Activated CD8-positive, alpha-beta memory T cell treated with anti-CD3 and anti-CD28 coated beads, Interleukin-2, amount 10 ng/mL, durations not matched to agents 7 days and 5 days (primary cell): ENCODE results near the gene KIF16B. TPM values are rescaled to one million over a fixed set of nuclear protein-coding genes. Genes with fewer than 3 reads are reported as not detected.
"Not testable (repeated sequence)": the region's sequence is repeated elsewhere in the genome, so short reads cannot be mapped to it uniquely, and the experiment has no call there.

Source experiments
- ATAC-seq: fragments of 150-1000 bp; cut with Tn5 transposase; one replicate; pipeline ENCODE4 v1.10.0; 2021; ENCODE audit warnings: moderate library complexity
- CTCF ChIA-PET: fragments of 350-600 bp; sonication (Branson Sonifier 250); formaldehyde crosslinking; loops from one replicate; lab custom pipeline; 2021; ENCODE audit warnings: antibody characterized with exemption; lab: Charles Lee
- DNase-seq: peaks from one replicate; pipeline ENCODE4 v3.0.0-alpha.2; 2020
- H3K27ac Mint-ChIP-seq: one replicate; pipeline ENCODE4 v1.8.0; 2021; ENCODE audit warnings: mild to moderate bottlenecking, mixed read lengths
- H3K27me3 Mint-ChIP-seq: one replicate; pipeline ENCODE4 v1.8.0; 2021; ENCODE audit warnings: mixed read lengths
- H3K36me3 Mint-ChIP-seq: one replicate; pipeline ENCODE4 v1.8.0; 2021; ENCODE audit warnings: mild to moderate bottlenecking, mixed read lengths
- H3K4me1 Mint-ChIP-seq: one replicate; pipeline ENCODE4 v1.8.0; 2021; ENCODE audit warnings: mixed read lengths
- H3K4me3 Mint-ChIP-seq: one replicate; pipeline ENCODE4 v1.8.0; 2021; ENCODE audit warnings: mild to moderate bottlenecking, moderate library complexity, mixed read lengths
- H3K9me3 Mint-ChIP-seq: one replicate; pipeline ENCODE4 v1.8.0; 2022; ENCODE audit warnings: low read depth, mixed read lengths
- total RNA-seq, 2 experiments: library from RNA; stranded (reverse); gene quantifications; one replicate each; pipeline ENCODE4 v1.2.3, GENCODE V29; 2021

The KIF16B gene
- total RNA-seq, 2 experiments from 2014 or later: 3.0 to 4.1 TPM

GRCh38 chr20:16244892-16245291, 328.4 kb downstream of the KIF16B start:
- CTCF ChIA-PET: interaction anchor here (0.6 kb wide), 2 partner anchors 10 to 61 kb away, joined by 3 read pairs; no protein-coding TSS in a partner anchor
- H3K27ac Mint-ChIP-seq: no peak overlapping the region
- H3K9me3 Mint-ChIP-seq: peaks cover 4% of the 10 kb centered on the region
- H3K4me1 Mint-ChIP-seq: no peaks in the 10 kb centered on the region
- H3K4me3 Mint-ChIP-seq: no peak overlapping the region
- DNase-seq: no peak
- ATAC-seq: no peak
- no peaks in the 10 kb centered on the region for H3K36me3 Mint-ChIP-seq
- H3K27me3 Mint-ChIP-seq: no peaks in the 10 kb centered on the region

GRCh38 chr20:16243470-16243869, 329.8 kb downstream of the KIF16B start:
- DNase-seq: no peak
- CTCF ChIA-PET: no interaction called here
- H3K9me3 Mint-ChIP-seq: peaks cover 6% of the 10 kb centered on the region
- no peaks in the 10 kb centered on the region for H3K36me3 Mint-ChIP-seq
- H3K4me1 Mint-ChIP-seq: no peaks in the 10 kb centered on the region
- H3K27me3 Mint-ChIP-seq: no peaks in the 10 kb centered on the region
- no peak overlapping the region for H3K27ac Mint-ChIP-seq
- ATAC-seq: no peak
- H3K4me3 Mint-ChIP-seq: no peak overlapping the region

GRCh38 chr20:16241911-16242310, 331.3 kb downstream of the KIF16B start:
- H3K27me3 Mint-ChIP-seq: no peaks in the 10 kb centered on the region
- no peaks in the 10 kb centered on the region for H3K4me1 Mint-ChIP-seq
- CTCF ChIA-PET: no interaction called here
- H3K36me3 Mint-ChIP-seq: no peaks in the 10 kb centered on the region
- H3K27ac Mint-ChIP-seq: no peak overlapping the region
- no peak overlapping the region for H3K4me3 Mint-ChIP-seq
- ATAC-seq (no peak), DNase-seq (no peak)
- H3K9me3 Mint-ChIP-seq: peaks cover 6% of the 10 kb centered on the region

GRCh38 chr20:16240355-16240754, 332.9 kb downstream of the KIF16B start:
- no peaks in the 10 kb centered on the region for H3K27me3 Mint-ChIP-seq
- no peak for ATAC-seq
- no peak for DNase-seq
- no peak overlapping the region for H3K27ac Mint-ChIP-seq
- H3K36me3 Mint-ChIP-seq: no peaks in the 10 kb centered on the region
- peaks cover 6% of the 10 kb centered on the region for H3K9me3 Mint-ChIP-seq
- H3K4me3 Mint-ChIP-seq: no peak overlapping the region
- CTCF ChIA-PET: no interaction called here
- no peaks in the 10 kb centered on the region for H3K4me1 Mint-ChIP-seq

GRCh38 chr20:16236589-16237241, 336.5 kb downstream of the KIF16B start:
- ATAC-seq (no peak), DNase-seq (no peak)
- Mint-ChIP-seq H3K36me3 (no peaks in the 10 kb centered on the region), H3K9me3 (peaks cover 5% of the 10 kb centered on the region), H3K27me3 (no peaks in the 10 kb centered on the region), H3K4me1 (no peaks in the 10 kb centered on the region), H3K4me3 (no peak overlapping the region), H3K27ac (no peak overlapping the region)
- CTCF ChIA-PET: no interaction called here

- DNase-seq: no peak
- Mint-ChIP-seq H3K27me3 (no peaks in the 10 kb centered on the region), H3K4me3 (no peak overlapping the region), H3K36me3 (no peaks in the 10 kb centered on the region), H3K9me3 (peaks cover 6% of the 10 kb centered on the region), H3K27ac (no peak overlapping the region), H3K4me1 (no peaks in the 10 kb centered on the region)
- CTCF ChIA-PET: no interaction called here
- no peak for ATAC-seq
Measured at GRCh38 chr20:16230402-16230801, 342.8 kb downstream of the KIF16B start.

GRCh38 chr20:16229813-16230212, 343.4 kb downstream of the KIF16B start:
- CTCF ChIA-PET: no interaction called here
- H3K36me3 Mint-ChIP-seq: no peaks in the 10 kb centered on the region
- no peak for ATAC-seq
- no peaks in the 10 kb centered on the region for H3K4me1 Mint-ChIP-seq
- H3K27ac Mint-ChIP-seq: no peak overlapping the region
- H3K9me3 Mint-ChIP-seq: peaks cover 6% of the 10 kb centered on the region
- no peaks in the 10 kb centered on the region for H3K27me3 Mint-ChIP-seq
- DNase-seq: no peak
- no peak overlapping the region for H3K4me3 Mint-ChIP-seq

- Mint-ChIP-seq H3K4me3 (no peak overlapping the region), H3K9me3 (peaks cover 3% of the 10 kb centered on the region), H3K27ac (no peak overlapping the region), H3K27me3 (no peaks in the 10 kb centered on the region), H3K4me1 (no peaks in the 10 kb centered on the region), H3K36me3 (no peaks in the 10 kb centered on the region)
- no peak for ATAC-seq
- CTCF ChIA-PET: no interaction called here
- DNase-seq: no peak
Measured at GRCh38 chr20:16228722-16229121, 344.5 kb downstream of the KIF16B start.

- H3K27ac Mint-ChIP-seq, H3K27me3 Mint-ChIP-seq, H3K36me3 Mint-ChIP-seq, DNase-seq, H3K4me1 Mint-ChIP-seq, CTCF ChIA-PET, H3K9me3 Mint-ChIP-seq, H3K4me3 Mint-ChIP-seq, ATAC-seq: not testable (repeated sequence)
Measured at GRCh38 chr20:16226961-16227360, 346.3 kb downstream of the KIF16B start.

GRCh38 chr20:16224836-16225235, 348.4 kb downstream of the KIF16B start:
- no peak for ATAC-seq
- no peak overlapping the region for H3K27ac Mint-ChIP-seq
- no peaks in the 10 kb centered on the region for H3K4me1 Mint-ChIP-seq
- no peak for DNase-seq
- no peak overlapping the region for H3K4me3 Mint-ChIP-seq
- peaks cover 8% of the 10 kb centered on the region for H3K9me3 Mint-ChIP-seq
- no peaks in the 10 kb centered on the region for H3K36me3 Mint-ChIP-seq
- CTCF ChIA-PET: no interaction called here
- no peaks in the 10 kb centered on the region for H3K27me3 Mint-ChIP-seq

- CTCF ChIA-PET: no interaction called here
- no peak for DNase-seq
- H3K27me3 Mint-ChIP-seq: no peaks in the 10 kb centered on the region
Measured at GRCh38 chr20:16222859-16223411, 350.3 kb downstream of the KIF16B start.

More at GRCh38 chr20:16222859-16223411, 350.3 kb downstream of the KIF16B start:
- Mint-ChIP-seq H3K4me3 (no peak overlapping the region), H3K4me1 (no peaks in the 10 kb centered on the region), H3K36me3 (no peaks in the 10 kb centered on the region), H3K27ac (no peak overlapping the region), H3K9me3 (peaks cover 5% of the 10 kb centered on the region)
- ATAC-seq: no peak

Other genes with a start within 250 kb of the KIF16B start
- 10 to 100 TPM; 86.1 to 99.6 TPM for gene SNRPB2, start 156.6 kb upstream of the KIF16B start, total RNA-seq
- not detected for gene OTOR, start 174.9 kb upstream of the KIF16B start, total RNA-seq